ENCODE measurements around the gene JAZF1. TPM values are rescaled to one million over a fixed set of nuclear protein-coding genes. Genes with fewer than 3 reads are reported as not detected.

The JAZF1 gene
- total RNA-seq, 1 donor from 2014 or later: 6.4 TPM

GRCh38 chr7:27885652-27886051 lies 294.9 kb downstream of the JAZF1 start:
- H3K27ac Mint-ChIP-seq: no peak overlapping the region
- no peaks in the 10 kb centered on the region for H3K27me3 Mint-ChIP-seq
- no peak overlapping the region for H3K4me3 Mint-ChIP-seq (ENCODE audit: low read depth)
- no peak for DNase-seq (ENCODE audit: low spot score, unreplicated experiment)
- peaks cover 4% of the 10 kb centered on the region for H3K4me1 Mint-ChIP-seq (ENCODE audit: low read depth)
- peaks cover 3% of the 10 kb centered on the region for H3K9me3 Mint-ChIP-seq (ENCODE audit: low read depth)
- H3K36me3 Mint-ChIP-seq (ENCODE audit: insufficient read depth): no peaks in the 10 kb centered on the region
- TF ChIP-seq, protein P1, sequence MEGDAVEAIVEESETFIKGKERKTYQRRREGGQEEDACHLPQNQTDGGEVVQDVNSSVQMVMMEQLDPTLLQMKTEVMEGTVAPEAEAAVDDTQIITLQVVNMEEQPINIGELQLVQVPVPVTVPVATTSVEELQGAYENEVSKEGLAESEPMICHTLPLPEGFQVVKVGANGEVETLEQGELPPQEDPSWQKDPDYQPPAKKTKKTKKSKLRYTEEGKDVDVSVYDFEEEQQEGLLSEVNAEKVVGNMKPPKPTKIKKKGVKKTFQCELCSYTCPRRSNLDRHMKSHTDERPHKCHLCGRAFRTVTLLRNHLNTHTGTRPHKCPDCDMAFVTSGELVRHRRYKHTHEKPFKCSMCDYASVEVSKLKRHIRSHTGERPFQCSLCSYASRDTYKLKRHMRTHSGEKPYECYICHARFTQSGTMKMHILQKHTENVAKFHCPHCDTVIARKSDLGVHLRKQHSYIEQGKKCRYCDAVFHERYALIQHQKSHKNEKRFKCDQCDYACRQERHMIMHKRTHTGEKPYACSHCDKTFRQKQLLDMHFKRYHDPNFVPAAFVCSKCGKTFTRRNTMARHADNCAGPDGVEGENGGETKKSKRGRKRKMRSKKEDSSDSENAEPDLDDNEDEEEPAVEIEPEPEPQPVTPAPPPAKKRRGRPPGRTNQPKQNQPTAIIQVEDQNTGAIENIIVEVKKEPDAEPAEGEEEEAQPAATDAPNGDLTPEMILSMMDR (IDR thresholded peaks at IDR 0.05; ENCODE audit: unreplicated experiment): no peak

DNA sequence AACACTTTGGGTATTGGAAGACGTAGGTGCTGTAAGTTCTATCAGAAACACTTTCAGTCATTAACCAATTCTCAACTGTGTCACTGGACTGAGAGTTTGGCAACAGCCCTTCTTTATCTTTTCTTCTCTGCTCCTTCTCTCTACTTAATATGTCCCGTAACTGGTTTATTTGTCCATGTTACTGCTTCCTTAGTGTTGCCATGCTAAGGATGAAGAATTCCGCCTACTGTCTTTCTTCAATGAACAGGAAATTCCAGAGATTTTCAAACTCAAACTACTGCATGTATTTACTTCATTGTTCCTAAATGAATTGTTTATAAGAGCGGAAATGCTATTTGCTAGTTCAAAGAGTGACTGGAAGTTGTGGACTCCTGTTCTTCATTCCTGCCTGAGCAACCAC lies 296.9 kb downstream of the JAZF1 start:
- no peaks in the 10 kb centered on the region for H3K36me3 Mint-ChIP-seq (ENCODE audit: insufficient read depth)

GRCh38 chr7:27876756-27877155 lies 303.8 kb downstream of the JAZF1 start:
- Mint-ChIP-seq H3K36me3 (ENCODE audit: insufficient read depth) (peaks cover 1% of the 10 kb centered on the region), H3K27ac (no peak overlapping the region), H3K27me3 (no peaks in the 10 kb centered on the region), H3K4me3 (ENCODE audit: low read depth) (no peak overlapping the region), H3K9me3 (ENCODE audit: low read depth) (no peaks in the 10 kb centered on the region), H3K4me1 (ENCODE audit: low read depth) (no peaks in the 10 kb centered on the region)
- DNase-seq (ENCODE audit: low spot score, unreplicated experiment): no peak
- TF ChIP-seq, protein P1 (IDR thresholded peaks at IDR 0.05; ENCODE audit: unreplicated experiment): no peak

More for the DNA sequence above, 296.9 kb downstream of the JAZF1 start:
- Mint-ChIP-seq H3K27ac (no peak overlapping the region), H3K4me1 (ENCODE audit: low read depth) (peaks cover 4% of the 10 kb centered on the region), H3K4me3 (ENCODE audit: low read depth) (no peak overlapping the region), H3K27me3 (no peaks in the 10 kb centered on the region), H3K9me3 (ENCODE audit: low read depth) (no peaks in the 10 kb centered on the region)
- no peak for DNase-seq (ENCODE audit: low spot score, unreplicated experiment)
- TF ChIP-seq, protein P1 (IDR thresholded peaks at IDR 0.05; ENCODE audit: unreplicated experiment): no peak

GRCh38 chr7:27875832-27876231 lies 304.8 kb downstream of the JAZF1 start:
- TF ChIP-seq, protein P1 (IDR thresholded peaks at IDR 0.05; ENCODE audit: unreplicated experiment): no peak
- H3K36me3 Mint-ChIP-seq (ENCODE audit: insufficient read depth): peaks cover 1% of the 10 kb centered on the region
- no peaks in the 10 kb centered on the region for H3K27me3 Mint-ChIP-seq
- no peaks in the 10 kb centered on the region for H3K4me1 Mint-ChIP-seq (ENCODE audit: low read depth)
- H3K27ac Mint-ChIP-seq: no peak overlapping the region
- no peak for DNase-seq (ENCODE audit: low spot score, unreplicated experiment)
- no peak overlapping the region for H3K4me3 Mint-ChIP-seq (ENCODE audit: low read depth)
- no peaks in the 10 kb centered on the region for H3K9me3 Mint-ChIP-seq (ENCODE audit: low read depth)

DNA sequence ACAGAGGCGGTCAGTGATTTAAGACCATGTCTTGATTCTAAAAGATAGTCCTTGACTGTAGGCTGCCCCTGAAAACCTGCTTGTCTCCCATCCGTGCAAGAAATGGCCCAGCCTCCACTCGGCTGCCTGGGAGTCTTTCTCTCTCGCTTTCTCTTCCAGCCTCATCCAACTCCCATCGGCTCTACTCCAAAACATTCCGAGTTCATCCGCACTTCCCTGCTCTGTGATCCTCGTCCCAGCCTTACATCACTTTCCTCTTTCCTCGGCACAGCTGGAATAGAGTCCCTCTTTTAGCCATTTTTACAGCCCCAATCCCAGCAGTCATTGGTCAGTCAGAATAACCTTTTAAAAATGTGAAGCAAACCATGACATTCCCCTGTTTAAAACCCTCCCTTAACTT lies 305.5 kb downstream of the JAZF1 start:
- Mint-ChIP-seq H3K36me3 (ENCODE audit: insufficient read depth) (peaks cover 1% of the 10 kb centered on the region), H3K4me1 (ENCODE audit: low read depth) (no peaks in the 10 kb centered on the region), H3K4me3 (ENCODE audit: low read depth) (no peak overlapping the region), H3K27ac (no peak overlapping the region), H3K9me3 (ENCODE audit: low read depth) (no peaks in the 10 kb centered on the region), H3K27me3 (no peaks in the 10 kb centered on the region)
- no peak for DNase-seq (ENCODE audit: low spot score, unreplicated experiment)
- TF ChIP-seq, protein P1 (IDR thresholded peaks at IDR 0.05; ENCODE audit: unreplicated experiment): no peak

Data from progenitor cell of endocrine pancreas (in vitro differentiated cells).